ENCODE data around the gene TMEM132D.

Gene TMEM132D

DNA sequence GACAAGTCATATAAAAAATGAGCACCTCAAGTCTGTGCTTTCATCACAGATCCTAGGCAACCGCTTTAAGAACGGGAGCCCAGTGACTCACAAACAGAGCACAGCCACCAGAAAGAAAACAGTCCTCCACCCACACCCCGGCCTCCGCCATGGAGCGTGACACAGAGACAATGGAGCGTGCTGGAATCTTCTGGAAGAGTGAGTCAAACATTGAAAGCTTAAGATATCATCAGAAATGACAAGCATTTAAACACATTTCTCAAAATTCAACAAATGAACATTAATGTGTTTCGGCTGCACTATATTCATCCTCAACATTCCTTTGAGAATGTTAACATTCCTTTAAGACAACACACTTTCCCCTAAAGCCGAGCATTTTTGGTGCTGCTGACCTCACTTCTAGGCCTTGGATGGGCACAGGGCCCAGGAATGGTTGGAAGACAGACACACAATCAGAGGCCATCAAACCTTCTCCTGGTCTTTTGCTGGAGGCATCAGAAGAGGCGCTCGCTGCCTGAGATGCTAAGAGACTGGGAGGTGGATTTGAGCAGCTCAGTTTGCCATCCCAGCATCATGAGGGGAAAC, 23.6 kb upstream of the TMEM132D start:
- no peak overlapping the region for H3K27ac ChIP-seq (ENCODE audit: extremely low read depth, low read depth, low read length)
- ChIA-PET CTCF (interaction anchor here (1.0 kb wide), 1 partner anchor 13 kb away, joined by 3 read pairs; no protein-coding TSS in a partner anchor), POLR2A (no interaction called here)
- no peaks in the 10 kb centered on the region for H3K4me1 ChIP-seq (ENCODE audit: control insufficient read depth, insufficient read depth, low read length)
- no peaks in the 10 kb centered on the region for H3K9me3 ChIP-seq (ENCODE audit: control insufficient read depth, insufficient read depth, low read depth, low read length)
- TF ChIP-seq, protein P1, sequence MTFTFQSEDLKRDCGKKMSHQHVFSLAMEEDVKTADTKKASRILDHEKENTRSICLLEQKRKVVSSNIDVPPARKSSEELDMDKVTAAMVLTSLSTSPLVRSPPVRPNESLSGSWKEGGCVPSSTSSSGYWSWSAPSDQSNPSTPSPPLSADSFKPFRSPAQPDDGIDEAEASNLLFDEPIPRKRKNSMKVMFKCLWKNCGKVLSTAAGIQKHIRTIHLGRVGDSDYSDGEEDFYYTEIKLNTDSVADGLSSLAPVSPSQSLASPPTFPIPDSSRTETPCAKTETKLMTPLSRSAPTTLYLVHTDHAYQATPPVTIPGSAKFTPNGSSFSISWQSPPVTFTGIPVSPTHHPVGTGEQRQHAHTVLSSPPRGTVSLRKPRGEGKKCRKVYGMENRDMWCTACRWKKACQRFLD (tag by site-specific recombination; IDR thresholded peaks at IDR 0.05), result no peak
- TF ChIP-seq ZSCAN18 (tag by site-specific recombination; IDR thresholded peaks at IDR 0.05) (no peak), ZNF514 (tag by site-specific recombination; IDR thresholded peaks at IDR 0.05) (no peak), MEIS1 (CRISPR knock-in tag; IDR thresholded peaks at IDR 0.05; ENCODE audit: borderline replicate concordance) (no peak), REPIN1 (tag by site-specific recombination; IDR thresholded peaks at IDR 0.05; ENCODE audit: low read depth) (no peak), ZSCAN30 (tag by site-specific recombination; IDR thresholded peaks at IDR 0.05) (no peak), ZFP37 (tag by site-specific recombination; IDR thresholded peaks at IDR 0.05) (no peak), FEZF1 (tag by site-specific recombination; IDR thresholded peaks at IDR 0.05) (no peak), ZNF426 (tag by site-specific recombination; IDR thresholded peaks at IDR 0.05) (no peak), ZEB2 (tag by site-specific recombination; IDR thresholded peaks at IDR 0.05) (no peak), ZNF155 (tag by site-specific recombination; IDR thresholded peaks at IDR 0.05) (no peak), WT1 (tag by site-specific recombination; IDR thresholded peaks at IDR 0.05) (no peak)
- TF ChIP-seq, protein P2, sequence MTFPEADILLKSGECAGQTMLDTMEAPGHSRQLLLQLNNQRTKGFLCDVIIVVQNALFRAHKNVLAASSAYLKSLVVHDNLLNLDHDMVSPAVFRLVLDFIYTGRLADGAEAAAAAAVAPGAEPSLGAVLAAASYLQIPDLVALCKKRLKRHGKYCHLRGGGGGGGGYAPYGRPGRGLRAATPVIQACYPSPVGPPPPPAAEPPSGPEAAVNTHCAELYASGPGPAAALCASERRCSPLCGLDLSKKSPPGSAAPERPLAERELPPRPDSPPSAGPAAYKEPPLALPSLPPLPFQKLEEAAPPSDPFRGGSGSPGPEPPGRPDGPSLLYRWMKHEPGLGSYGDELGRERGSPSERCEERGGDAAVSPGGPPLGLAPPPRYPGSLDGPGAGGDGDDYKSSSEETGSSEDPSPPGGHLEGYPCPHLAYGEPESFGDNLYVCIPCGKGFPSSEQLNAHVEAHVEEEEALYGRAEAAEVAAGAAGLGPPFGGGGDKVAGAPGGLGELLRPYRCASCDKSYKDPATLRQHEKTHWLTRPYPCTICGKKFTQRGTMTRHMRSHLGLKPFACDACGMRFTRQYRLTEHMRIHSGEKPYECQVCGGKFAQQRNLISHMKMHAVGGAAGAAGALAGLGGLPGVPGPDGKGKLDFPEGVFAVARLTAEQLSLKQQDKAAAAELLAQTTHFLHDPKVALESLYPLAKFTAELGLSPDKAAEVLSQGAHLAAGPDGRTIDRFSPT (tag by site-specific recombination; IDR thresholded peaks at IDR 0.05), result no peak
- H3K36me3 ChIP-seq (ENCODE audit: control insufficient read depth in 2 of 2, insufficient read depth in 1 of 2, low read length in 2 of 2), result no peaks in the 10 kb centered on the region
- H3K4me3 ChIP-seq (ENCODE audit: low read depth, low read length), result no peak overlapping the region

GRCh38 chr12:129911428-129912049, 7.7 kb upstream of the TMEM132D start:
- Histone ChIP-seq H3K36me3 (ENCODE audit: control insufficient read depth in 2 of 2, insufficient read depth in 1 of 2, low read length in 2 of 2) (no peaks in the 10 kb centered on the region), H3K9me3 (ENCODE audit: control insufficient read depth, insufficient read depth, low read depth, low read length) (no peaks in the 10 kb centered on the region), H3K4me1 (ENCODE audit: control insufficient read depth, insufficient read depth, low read length) (no peaks in the 10 kb centered on the region), H3K27ac (ENCODE audit: extremely low read depth, low read depth, low read length) (no peak overlapping the region), H3K4me3 (ENCODE audit: low read depth, low read length) (no peak overlapping the region)
- ChIA-PET POLR2A (no interaction called here), CTCF (interaction anchor here (0.7 to 1.3 kb wide), 5 partner anchors 34 to 1652 kb away, joined by 3 to 7 read pairs (median 3); no protein-coding TSS in a partner anchor)
- TF ChIP-seq MYNN (tag by site-specific recombination; IDR thresholded peaks at IDR 0.05; ENCODE audit: borderline replicate concordance) (no peak), ZNF510 (tag by site-specific recombination; IDR thresholded peaks at IDR 0.05; ENCODE audit: insufficient replicate concordance) (no peak), ZNF560 (tag by site-specific recombination; IDR thresholded peaks at IDR 0.05; ENCODE audit: borderline replicate concordance) (no peak), ZBTB48 (tag by site-specific recombination; IDR thresholded peaks at IDR 0.05) (no peak), ZNF274 (IDR thresholded peaks at IDR 0.05; ENCODE audit: low read length) (no peak), ZNF274 (tag by site-specific recombination; IDR thresholded peaks at IDR 0.05; ENCODE audit: borderline replicate concordance) (no peak), GLI4 (tag by site-specific recombination; IDR thresholded peaks at IDR 0.05) (no peak), BCL11A (tag by site-specific recombination; IDR thresholded peaks at IDR 0.05; ENCODE audit: low read depth) (no peak), ZFP69B (tag by site-specific recombination; IDR thresholded peaks at IDR 0.05) (peak; percentile 79; the same call in 1 of the 2 replicates), ZNF404 (tag by site-specific recombination; IDR thresholded peaks at IDR 0.05) (no peak), ZNF629 (tag by site-specific recombination; IDR thresholded peaks at IDR 0.05) (no peak), ZBTB26 (tag by site-specific recombination; optimal IDR thresholded peaks at IDR 0.05) (no peak), ZNF324 (tag by site-specific recombination; IDR thresholded peaks at IDR 0.05) (no peak), ZNF350 (tag by site-specific recombination; IDR thresholded peaks at IDR 0.05) (no peak), ZNF473 (tag by site-specific recombination; IDR thresholded peaks at IDR 0.05) (no peak)
- TF ChIP-seq, protein P3, sequence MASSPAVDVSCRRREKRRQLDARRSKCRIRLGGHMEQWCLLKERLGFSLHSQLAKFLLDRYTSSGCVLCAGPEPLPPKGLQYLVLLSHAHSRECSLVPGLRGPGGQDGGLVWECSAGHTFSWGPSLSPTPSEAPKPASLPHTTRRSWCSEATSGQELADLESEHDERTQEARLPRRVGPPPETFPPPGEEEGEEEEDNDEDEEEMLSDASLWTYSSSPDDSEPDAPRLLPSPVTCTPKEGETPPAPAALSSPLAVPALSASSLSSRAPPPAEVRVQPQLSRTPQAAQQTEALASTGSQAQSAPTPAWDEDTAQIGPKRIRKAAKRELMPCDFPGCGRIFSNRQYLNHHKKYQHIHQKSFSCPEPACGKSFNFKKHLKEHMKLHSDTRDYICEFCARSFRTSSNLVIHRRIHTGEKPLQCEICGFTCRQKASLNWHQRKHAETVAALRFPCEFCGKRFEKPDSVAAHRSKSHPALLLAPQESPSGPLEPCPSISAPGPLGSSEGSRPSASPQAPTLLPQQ (tag by site-specific recombination; IDR thresholded peaks at IDR 0.05), result peak; percentile 90

All from HEK293 (cell line).